ENCODE measurements around the gene USP6NL.
A peak's percentile ranks its signal among the peaks of the same experiment; 100 is the strongest.
"Not testable (repeated sequence)": the region's sequence is repeated elsewhere in the genome, so short reads cannot be mapped to it uniquely, and the experiment has no call there.

Gene USP6NL

DNA sequence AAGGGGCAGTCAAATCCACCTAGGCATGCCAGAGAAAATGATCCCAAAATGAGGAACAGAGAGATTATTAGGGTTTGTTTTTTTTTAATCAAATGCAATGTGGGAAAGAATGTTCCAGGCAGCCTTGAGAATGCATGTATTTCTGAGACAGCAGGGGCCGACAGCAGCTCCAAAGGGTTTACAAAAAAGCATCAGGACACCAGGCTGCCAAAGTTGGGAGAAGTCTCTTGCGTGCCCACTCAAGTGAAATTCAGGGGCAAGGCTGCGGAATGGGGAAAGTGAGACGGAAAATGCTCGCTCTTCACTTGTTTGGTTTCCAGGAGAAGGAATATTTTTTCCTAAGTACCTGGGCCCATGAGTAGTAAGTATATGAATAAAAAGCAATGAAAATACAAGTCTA is 101.2 kb downstream of the USP6NL start:
- DNase-seq, result no peak

DNA sequence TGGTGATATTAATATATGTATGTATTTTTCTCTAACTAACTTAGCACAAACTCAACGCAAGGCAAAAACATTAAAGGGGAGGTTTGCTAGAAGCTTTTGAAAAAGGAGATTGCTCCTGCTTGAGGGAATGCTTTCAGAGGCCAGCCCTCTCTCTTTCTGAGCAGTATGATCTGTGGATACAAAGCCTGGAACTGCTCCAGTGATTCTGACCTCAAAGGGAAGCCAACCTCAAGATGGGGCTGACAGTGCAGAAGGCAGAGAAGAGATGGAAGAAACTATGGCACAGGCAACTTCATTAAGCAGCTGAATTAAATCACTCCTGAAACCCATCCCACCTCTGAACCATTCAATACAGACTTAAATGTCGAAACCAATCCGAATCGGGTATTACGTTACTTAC is 102.4 kb downstream of the USP6NL start:
- DNase-seq, result no peak

DNA sequence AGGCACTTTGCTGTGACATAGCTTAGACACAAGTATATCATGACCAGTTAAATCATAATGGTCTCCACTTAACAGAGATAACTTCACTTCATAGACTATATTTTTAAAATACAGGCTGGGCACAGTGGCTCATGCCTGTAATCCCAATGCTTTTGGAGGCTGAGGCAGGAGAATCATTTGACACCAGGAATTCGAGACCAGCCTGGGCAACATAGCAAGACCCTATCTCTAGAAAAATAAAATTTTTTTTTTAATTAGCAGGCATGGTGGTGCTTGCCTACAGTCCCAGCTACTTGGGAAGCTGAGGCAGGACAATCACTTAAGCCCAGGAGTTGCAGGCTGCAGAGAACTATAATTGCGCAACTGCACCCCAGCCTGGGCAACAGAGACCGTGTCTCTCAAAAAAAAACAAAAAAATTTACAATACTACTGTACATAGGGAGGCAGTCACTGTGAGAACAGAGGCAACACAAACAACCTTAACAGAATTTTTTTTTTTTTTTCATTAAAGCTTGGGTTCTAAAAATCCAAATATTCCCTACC is 105.1 kb downstream of the USP6NL start:
- DNase-seq, result no peak

DNA sequence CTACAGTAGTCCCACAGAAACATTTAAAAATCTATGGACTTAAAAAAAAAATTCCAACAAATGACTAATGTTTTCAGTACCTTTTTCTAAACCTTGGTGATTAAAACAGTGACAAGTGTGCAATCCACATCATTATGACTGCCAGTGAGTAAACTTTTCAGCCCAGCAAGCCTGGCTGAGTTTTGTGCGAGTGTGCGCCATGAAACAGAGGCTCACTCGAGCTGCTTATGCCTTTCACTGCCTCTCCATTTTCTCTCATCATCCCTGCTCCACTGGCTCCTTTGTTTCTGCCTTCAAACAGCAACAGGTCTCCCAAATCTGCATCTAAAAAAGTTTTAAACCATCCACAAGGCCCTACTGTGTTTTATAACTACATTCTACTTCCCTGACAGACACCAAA is 105.8 kb downstream of the USP6NL start:
- no peak for DNase-seq

DNA sequence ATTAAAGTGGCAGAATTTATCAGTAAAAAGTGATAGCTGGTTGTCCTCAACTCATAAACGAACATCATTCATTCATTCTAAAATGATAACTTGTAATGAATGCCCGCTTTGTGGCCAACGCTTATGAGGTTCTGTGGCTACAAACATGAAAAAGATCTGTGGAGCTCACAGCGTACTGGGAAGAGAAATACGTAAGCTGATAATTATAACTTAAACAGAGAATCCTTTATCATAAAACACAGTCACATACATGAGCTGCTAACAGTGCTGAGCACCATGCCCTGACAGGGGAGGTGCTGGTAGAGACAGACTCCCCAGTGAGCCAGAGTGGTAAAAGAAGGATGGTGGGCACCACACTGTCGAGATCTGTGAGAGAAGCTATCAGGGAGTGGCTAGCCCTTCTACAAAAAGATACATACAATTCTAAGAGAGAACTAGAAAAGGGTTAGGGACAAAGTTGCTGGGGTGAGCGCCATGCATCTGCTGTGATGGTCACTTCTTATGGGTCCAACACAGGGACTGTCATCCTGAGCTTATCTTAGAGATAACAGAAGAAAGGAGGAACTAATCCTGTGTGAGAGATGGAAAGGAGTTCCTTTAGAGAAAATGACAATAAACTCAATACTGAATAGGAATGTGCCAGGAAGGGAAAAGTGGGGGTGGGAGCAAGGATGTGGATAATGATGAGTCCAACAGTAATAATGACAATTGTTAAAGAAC is 106.7 kb downstream of the USP6NL start:
- no peak for DNase-seq

DNA sequence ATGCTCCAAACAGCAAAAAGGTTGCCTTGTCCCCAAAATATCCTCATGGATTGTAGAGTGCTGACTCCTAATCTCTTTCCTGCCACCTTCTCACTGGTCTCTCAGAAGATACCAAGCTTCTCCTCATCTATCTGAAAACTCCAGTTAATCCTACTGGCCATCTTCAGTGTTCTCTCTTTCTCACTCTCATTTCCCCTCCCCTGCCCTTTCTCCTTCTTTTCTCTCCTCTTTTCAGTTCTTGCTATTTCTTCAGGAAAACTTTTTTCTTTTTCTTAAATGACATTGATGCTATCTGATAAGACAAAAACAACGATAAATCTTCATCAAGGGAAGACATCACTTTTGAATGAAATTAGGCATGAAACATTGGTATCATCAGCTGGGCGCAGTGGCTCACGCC is 109.8 kb downstream of the USP6NL start:
- DNase-seq, result no peak

DNA sequence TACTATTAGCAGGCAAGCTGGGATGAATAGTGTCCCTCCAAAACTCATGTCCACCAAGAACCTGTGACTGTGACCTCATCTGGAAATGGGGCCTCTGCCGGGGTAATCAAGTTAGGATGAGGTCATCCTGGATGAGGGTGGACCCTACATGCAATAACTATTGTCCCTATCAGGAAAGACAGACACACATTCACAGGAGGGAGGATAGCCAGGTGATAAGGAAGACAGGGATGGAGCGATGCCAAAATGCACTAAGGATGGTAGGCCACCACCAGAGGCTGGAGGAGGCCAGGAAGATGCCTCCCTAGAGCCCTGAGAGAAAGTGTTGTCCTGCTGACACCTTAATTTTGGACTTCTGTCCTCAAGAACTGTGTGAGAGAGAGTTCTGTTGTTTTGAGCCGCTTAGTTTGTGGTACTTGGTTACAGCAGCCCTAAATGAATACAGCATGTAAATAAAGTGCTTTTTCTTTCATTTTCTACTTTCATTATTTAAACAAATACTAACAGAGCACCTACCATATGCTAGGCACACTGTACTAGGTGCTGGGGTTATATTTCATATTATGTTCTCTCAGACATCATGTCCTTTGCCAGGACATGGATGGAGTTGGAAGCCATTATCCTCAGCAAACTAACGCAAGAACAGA is 111.9 kb downstream of the USP6NL start:
- DNase-seq, result no peak

DNA sequence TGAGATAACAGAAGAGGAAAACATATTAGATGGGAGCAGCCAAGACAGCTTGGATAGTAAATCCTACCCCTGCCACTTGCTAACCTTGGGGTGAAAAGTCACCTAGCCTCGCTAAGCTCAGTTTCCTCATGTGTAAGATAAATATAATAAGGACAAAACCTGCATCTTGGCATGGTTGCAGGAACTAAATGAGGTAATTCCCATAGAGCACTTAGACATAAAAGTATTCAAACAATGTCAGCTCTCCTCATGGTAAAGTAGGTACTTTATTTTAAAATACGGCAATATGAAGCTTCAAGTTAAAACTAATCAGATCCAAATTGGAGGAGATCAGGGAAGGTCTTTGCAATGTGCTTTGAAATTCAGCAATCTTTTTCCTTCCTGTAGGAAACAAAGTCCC is 113.1 kb downstream of the USP6NL start:
- DNase-seq, result no peak

DNA sequence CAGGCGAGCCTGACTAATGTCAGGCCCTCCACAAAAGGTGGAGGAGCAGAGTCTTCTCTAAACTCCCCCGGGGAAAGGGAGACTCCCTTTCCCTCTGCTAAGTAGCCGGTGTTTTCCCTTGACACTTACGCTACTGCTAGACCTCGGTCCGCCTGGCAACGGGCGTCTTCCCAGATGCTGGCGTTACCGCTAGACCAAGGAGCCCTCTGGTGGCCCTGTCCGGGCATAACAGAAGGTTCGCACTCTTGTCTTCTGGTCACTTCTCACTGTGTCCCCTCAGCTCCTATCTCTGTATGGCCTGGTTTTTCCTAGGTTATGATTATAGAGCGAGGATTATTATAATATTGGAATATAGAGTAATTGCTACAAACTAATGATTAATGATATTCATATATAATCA is 116.5 kb downstream of the USP6NL start:
- not testable (repeated sequence) for DNase-seq

DNA sequence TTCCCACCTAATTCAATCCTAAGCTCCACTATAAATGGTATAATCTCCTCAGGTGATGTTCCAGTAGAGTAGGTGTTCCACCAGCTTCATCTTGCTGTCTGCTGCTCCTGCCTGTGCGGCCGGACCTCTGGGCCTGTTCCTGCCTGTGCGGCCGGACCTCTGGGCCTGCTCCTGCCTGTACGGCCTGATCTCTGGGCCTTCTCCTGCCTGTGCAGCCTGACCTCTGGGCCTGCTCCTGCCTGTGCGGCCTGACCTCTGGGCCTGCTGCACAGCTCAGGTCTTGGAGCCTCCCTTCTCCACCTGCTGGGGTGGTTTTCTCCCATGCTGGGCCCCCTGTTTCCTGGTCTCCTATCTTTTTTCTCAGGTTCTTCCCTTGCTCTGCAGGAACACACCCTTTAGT is 117.8 kb downstream of the USP6NL start:
- no peak for DNase-seq

DNA sequence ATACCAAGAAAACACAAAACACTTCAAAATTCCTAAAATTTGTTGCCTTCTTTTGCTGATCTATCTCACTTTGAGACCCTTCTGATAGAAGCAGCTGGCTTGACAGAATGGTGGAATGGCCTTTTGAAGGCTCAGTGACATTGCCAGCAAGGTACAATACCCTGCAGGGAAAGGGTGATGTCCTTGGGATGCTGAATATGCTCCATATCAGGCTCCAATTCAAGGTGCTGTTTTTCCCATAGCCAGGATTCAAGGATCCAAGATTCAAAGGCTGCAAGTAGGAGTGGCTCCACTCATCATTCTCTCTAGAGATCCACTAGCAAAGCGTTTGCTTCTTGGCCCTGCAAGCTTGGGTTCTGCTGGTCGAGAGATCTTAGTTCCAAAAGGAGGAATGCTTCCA is 120.4 kb downstream of the USP6NL start:
- no peak for DNase-seq

DNA sequence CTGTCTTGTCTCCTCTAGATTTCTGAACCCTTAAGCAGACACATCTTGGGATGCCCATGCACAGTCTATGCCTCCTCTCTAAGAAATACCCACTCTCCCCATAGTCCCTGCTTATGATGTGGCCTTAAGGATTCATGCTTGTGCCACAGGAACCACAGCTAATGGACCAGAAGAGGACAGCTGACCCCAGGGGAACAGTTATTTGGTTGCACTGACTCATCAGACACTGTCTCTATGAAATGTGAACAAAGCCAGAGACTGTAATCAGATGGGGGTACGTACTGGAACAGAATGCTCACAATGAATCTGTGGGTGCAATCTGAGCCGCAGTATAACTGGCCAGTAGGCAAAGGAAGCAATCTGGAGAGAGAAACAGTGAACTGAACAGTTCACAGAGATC is 121.9 kb downstream of the USP6NL start:
- no peak for DNase-seq

DNA sequence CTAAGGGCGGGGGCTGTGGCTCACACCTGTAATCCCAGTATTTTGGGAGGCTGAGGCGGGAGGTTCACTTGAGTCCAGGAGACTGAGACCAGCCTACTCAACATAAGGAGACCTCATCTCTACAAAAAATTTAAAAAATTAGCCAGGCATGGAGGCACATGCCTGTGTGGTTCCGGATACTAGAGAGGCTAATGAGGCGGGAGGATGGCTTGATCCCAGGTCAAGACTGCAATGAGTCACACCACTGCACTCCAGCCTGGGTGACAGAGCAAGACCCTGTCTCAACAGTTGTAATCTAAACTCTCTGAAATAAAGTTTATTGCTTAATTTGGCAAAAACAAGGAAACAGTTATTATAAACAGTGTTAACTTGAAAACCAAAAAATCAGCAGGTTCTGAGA is 123.3 kb downstream of the USP6NL start:
- DNase-seq, result no peak

DNA sequence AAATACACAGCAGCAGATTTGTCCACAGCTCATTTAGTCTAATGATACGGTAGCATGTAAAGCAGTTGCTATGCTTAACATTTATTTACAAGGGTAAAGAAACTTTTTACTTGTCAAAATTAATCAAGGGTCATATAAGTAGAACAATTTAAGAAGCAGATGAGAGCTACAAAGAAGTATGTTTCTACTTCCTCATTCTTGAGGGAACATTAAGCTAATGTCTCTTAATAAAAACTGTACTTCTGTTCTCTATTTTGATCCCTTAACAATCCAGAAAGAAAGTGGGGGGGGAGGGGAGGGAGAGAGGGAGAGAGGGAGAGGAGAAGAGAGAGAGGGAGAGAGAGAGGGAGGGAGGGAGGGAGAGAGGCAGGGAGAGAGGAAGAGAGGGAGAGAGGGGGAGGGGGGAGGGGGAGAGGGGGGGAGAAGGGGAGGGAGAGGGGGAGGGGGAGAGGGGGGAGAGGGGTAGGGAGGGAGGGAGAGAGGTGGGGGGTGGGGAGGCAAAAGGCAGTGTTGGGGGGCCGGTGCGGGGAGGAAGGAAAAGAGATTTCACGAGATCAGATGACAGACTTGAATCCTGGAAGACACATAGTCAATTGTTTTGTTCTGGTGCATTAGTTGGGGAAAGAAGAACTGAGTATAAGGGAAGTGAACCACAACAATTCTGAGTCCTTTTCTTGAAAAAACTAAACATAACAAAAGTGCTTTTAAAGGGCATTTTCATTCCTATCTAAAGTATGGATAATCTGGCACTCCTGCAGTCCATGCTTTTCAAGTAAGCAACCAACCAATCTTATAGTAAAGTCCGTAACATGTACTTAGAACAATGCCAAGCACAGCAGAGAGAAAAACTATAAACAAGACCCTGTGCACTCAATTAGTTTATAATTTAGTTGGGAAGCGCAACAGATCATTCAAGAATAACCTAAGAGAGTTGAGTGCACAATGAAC is 128.0 kb downstream of the USP6NL start:
- no peak for DNase-seq

DNA sequence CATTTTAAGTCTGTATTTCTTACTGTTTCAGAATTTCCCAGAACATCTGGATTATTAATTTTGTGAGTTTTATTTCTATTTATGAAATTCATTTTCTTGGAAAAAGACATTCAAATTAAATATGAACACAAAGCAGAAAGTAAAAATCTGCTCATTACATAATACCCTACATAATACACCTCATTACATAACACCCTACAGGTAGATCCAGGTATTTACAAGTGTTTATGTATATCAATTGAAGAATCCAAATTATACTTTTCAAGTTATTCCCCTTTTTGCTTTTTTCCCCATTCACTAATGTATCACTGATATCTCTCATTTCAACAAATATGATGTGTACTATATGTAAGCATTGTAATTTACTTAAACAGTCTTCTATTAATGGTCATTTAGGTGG is 129.1 kb downstream of the USP6NL start:
- DNase-seq, result no peak

DNA sequence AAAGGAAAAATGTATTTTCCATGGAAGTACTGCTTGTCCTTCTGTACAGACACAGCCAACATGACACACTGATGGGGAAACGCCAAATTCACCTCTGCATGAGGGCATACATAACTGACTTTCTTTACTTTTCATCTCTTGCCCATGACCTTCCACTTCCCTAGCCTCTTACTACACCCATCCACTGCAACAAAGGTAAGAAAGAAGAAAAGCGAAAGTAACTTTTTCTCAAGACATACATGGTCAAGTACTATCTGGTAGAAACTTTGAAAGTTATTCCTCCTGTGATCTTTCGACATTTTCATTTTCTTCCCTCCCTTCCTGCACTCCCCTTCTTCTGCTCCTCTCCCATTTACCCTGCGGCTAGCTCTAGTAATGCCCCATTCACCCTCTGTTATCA is 130.8 kb downstream of the USP6NL start:
- no peak for DNase-seq

DNA sequence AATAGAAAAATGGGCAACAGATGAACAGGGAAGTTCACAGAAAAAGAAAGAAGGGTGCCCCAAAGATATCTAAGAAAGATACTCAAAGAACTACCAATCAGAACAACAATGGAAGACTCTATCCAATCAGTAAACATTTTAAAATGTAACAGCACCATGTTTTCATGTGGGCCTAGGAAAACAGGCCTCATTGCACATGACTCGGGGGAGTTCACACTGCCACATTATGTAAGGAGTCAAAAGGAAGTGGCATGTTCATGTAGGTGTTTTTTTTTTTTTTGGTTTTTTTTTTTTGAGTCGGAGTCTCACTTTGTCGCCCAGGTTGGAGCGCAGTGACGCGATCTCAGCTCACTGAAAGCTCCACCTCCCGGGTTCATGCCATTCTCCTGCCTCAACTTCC is 132.2 kb downstream of the USP6NL start:
- no peak for DNase-seq

DNA sequence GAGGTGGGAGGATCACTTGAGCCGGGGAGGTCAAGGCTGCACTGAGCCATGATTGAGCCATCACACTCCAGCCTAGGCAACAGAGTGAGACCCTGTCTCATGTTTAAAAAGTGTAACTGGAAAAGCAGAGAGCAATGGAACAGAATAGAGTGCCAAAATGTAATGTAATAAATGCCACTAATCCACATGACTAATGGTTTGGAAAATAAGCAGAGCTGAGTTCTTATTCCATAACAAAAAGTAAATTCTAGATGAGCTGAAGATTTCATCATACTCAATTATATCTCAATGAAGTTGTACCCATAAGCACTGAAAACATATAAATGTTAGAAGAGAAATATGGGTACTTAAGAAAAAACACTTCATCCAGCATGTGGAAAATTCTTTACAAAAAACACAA is 132.6 kb downstream of the USP6NL start:
- no peak for DNase-seq

DNA sequence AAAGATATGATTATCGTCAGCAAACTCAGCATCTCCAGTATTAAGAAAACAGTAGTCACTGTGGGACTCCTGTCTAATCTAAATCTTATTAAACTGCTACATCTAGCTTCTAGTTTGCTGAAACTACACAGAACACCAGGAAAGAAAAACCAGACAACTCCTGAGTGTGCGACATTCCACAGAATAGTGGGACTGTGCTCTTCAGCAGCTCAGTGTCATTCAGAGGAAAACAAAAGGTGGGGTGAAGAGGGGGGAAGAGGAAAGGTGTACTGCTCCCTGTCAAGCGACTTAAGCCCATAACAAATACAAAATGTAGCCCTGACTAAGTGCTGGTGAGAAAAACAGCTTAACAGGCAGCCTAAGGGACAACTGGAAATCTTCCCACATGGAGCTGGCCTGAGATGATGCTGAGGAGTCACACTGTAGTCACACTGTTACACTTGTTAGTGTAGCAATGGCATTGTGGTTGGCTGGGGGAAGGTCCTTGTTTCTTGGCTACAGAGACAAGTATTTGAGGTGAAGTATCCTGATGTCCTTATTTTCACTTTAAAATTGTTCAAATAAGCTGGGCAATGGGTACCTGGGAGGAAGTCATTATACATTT is 135.5 kb downstream of the USP6NL start:
- no peak for DNase-seq

DNA sequence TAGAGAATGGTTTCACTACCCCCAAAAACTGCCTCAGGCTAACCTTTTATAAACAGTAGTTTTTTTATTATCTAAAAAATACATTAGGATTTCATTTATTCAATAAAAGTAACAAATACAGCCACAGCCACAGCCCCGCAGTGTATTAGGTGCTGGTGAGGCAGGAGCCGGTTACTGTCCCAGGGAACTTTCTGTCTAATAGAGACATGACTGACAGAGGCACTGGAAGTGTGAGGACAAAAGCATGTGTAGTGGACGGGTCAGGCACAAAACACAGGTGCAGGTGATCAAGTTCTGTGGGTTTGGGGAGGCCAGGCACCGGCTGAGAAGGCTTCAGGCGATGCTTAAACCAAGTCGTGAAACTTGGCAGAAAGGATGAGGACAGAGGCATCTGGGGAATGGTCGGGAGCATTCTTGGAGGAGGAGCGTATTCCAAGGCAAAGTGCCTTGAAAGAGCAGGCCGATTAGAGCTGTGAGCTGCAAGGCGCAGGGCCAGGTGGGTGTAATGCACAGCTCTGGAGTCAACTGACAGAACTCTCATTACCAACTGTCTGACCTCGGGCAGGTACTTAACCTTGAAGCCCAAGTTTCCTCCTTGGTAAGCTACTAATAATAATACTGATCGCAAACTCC is 138.2 kb downstream of the USP6NL start:
- DNase-seq, result no peak

DNA sequence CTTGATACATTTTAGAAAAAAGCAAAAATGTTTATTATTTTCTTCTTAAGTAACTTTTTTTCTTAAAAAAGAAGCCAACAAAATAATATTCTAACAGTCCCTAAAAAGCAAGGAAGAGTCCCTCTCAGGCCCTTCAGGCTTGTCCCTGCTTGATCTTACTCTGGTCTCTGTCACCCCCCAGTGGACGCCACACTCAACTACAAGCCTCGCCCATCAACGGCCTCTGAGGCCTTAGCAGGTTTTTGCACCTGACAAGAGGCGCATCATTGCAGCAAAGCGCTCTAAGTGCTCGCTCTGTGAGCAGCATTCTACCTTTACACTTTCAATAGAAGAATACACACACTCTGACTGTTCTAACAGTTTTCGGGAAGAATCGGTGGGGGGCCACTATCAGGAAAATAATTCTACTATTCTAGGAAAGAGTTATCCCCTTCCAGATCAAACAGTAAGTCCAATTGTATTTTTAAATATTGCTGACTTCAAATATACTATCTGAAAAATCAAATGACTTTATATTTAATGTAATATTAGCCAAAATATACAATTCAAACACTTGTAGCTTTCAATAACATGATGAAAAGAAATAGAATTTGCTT is 139.2 kb downstream of the USP6NL start:
- peak; percentile 60 for DNase-seq

All from NCI-H2107 (cell line).